Chondrocyte (in vitro differentiated cells): ENCODE measurements around the gene OGFR. TPM values are rescaled to one million over a fixed set of nuclear protein-coding genes. Genes with fewer than 3 reads are reported as not detected.

Experiments
- DNase-seq: peaks from one replicate; pipeline ENCODE4 v3.0.0; 2021; ENCODE audit warnings: mixed read lengths, low spot score
- H3K27ac Mint-ChIP-seq: one replicate; pipeline ENCODE4 v1.8.0; 2021; ENCODE audit warnings: mild to moderate bottlenecking, moderate library complexity, mixed read lengths; ENCODE audit not compliant: unreplicated experiment
- H3K27me3 Mint-ChIP-seq: 2 replicates; pipeline ENCODE4 v1.8.0; 2021; ENCODE audit warnings: low read depth, mixed read lengths
- H3K36me3 Mint-ChIP-seq: 2 replicates; pipeline ENCODE4 v1.8.0; 2021; ENCODE audit warnings: low read depth, mixed read lengths
- H3K4me1 Mint-ChIP-seq: 2 replicates; pipeline ENCODE4 v1.8.0; 2021; ENCODE audit warnings: low read depth, mild to moderate bottlenecking, mixed read lengths
- H3K4me3 Mint-ChIP-seq: one replicate; pipeline ENCODE4 v1.8.0; 2021; ENCODE audit warnings: mild to moderate bottlenecking, moderate library complexity, mixed read lengths; ENCODE audit not compliant: unreplicated experiment
- H3K9me3 Mint-ChIP-seq: 2 replicates; pipeline ENCODE4 v1.8.0; 2021; ENCODE audit warnings: low read depth, mixed read lengths
- total RNA-seq: library from RNA; stranded (reverse); gene quantifications from 3 replicates; pipeline ENCODE4 v1.2.1, GENCODE V29; 2021
- TF ChIP-seq, protein P1 (sequence below): fragments of 200-600 bp; sonication (generic); IDR thresholded peaks from 2 replicates; pipeline ENCODE4 v1.5.0; 2021; ENCODE audit warnings: antibody characterized with exemption, mild to moderate bottlenecking, moderate library complexity

The OGFR gene
- total RNA-seq, 1 donor from 2014 or later: 31.8 TPM

- Mint-ChIP-seq H3K36me3 (no peaks in the 10 kb centered on the region), H3K4me3 (no peak overlapping the region), H3K4me1 (peaks cover 10% of the 10 kb centered on the region), H3K9me3 (no peaks in the 10 kb centered on the region), H3K27me3 (peaks cover 9% of the 10 kb centered on the region), H3K27ac (no peak overlapping the region)
- peak; percentile 56 for DNase-seq
- TF ChIP-seq, protein P1, sequence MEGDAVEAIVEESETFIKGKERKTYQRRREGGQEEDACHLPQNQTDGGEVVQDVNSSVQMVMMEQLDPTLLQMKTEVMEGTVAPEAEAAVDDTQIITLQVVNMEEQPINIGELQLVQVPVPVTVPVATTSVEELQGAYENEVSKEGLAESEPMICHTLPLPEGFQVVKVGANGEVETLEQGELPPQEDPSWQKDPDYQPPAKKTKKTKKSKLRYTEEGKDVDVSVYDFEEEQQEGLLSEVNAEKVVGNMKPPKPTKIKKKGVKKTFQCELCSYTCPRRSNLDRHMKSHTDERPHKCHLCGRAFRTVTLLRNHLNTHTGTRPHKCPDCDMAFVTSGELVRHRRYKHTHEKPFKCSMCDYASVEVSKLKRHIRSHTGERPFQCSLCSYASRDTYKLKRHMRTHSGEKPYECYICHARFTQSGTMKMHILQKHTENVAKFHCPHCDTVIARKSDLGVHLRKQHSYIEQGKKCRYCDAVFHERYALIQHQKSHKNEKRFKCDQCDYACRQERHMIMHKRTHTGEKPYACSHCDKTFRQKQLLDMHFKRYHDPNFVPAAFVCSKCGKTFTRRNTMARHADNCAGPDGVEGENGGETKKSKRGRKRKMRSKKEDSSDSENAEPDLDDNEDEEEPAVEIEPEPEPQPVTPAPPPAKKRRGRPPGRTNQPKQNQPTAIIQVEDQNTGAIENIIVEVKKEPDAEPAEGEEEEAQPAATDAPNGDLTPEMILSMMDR: no peak
These were observed 37.9 kb upstream of the OGFR start for GRCh38 chr20:62766716-62767115.

- Mint-ChIP-seq H3K9me3 (no peaks in the 10 kb centered on the region), H3K27ac (no peak overlapping the region), H3K4me3 (no peak overlapping the region), H3K4me1 (peaks cover 14% of the 10 kb centered on the region), H3K27me3 (peaks cover 16% of the 10 kb centered on the region), H3K36me3 (no peaks in the 10 kb centered on the region)
- TF ChIP-seq, protein P1: no peak
- DNase-seq: peak; percentile 55
These were observed 36.4 kb upstream of the OGFR start for GRCh38 chr20:62768234-62768546.

GRCh38 chr20:62768551-62769287 is 35.9 kb upstream of the OGFR start:
- H3K4me3 Mint-ChIP-seq: no peak overlapping the region
- TF ChIP-seq, protein P1: no peak
- no peak overlapping the region for H3K27ac Mint-ChIP-seq
- H3K27me3 Mint-ChIP-seq: peaks cover 19% of the 10 kb centered on the region
- peak; percentile 81 for DNase-seq
- no peaks in the 10 kb centered on the region for H3K9me3 Mint-ChIP-seq
- H3K4me1 Mint-ChIP-seq: peaks cover 18% of the 10 kb centered on the region
- H3K36me3 Mint-ChIP-seq: no peaks in the 10 kb centered on the region

GRCh38 chr20:62769346-62770071 is 35.1 kb upstream of the OGFR start:
- Mint-ChIP-seq H3K36me3 (no peaks in the 10 kb centered on the region), H3K4me1 (peaks cover 18% of the 10 kb centered on the region), H3K4me3 (no peak overlapping the region), H3K27ac (no peak overlapping the region), H3K9me3 (no peaks in the 10 kb centered on the region), H3K27me3 (peaks cover 23% of the 10 kb centered on the region)
- peak; percentile 81 for DNase-seq
- TF ChIP-seq, protein P1: no peak

DNA sequence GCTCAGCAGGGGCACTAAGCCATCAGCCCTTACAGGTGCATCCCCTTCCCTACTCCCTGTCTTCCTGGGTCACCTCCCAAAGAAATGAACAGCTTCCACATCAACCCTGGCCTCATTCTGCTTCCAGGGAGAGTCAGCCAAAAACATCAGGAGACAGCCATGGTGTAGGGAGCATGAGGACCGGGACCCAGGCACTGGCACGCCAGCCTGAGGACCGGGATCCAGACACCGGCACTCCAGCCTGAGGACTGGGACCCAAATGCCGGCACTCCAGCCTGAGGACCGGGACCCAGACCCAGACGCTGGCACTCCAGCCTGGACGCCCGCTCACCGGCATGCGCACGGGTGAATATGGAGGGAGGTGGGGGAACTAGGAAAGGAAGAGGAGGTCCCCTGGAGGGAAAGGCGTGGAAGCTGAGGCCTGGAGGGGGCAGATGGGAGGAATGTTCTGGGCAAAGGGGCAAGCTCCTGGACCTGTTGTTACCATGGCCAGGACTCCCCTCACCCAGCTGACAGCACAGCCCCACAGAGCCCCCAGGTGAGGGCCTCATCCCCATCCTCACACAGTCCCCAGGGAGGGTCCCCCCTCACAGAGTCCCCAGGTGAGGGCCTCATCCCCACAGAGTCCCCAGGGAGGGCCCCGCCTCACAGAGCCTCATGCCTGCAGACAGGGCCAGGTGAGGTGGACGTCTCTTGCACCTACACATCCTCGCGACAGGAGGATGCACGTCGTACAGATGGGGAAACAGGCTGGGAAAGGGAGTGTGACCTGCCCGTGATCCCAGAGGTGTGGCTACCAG is 34.3 kb upstream of the OGFR start:
- H3K9me3 Mint-ChIP-seq: no peaks in the 10 kb centered on the region
- peaks cover 18% of the 10 kb centered on the region for H3K4me1 Mint-ChIP-seq
- H3K27me3 Mint-ChIP-seq: peaks cover 26% of the 10 kb centered on the region
- TF ChIP-seq, protein P1: no peak
- H3K36me3 Mint-ChIP-seq: no peaks in the 10 kb centered on the region
- peak; percentile 72 for DNase-seq
- no peak overlapping the region for H3K4me3 Mint-ChIP-seq
- H3K27ac Mint-ChIP-seq: no peak overlapping the region
